22Rv1 (cell line): ENCODE data around the gene GASK1B.

Experiments used
- ZFX ChIP-seq: fragments of 450-650 bp; IDR thresholded peaks from 2 replicates; pipeline ENCODE4 v1.6.1; 2017; ENCODE audit warnings: antibody characterized with exemption, borderline replicate concordance
- TF ChIP-seq, protein P1 (sequence below): fragments of 450-650 bp; IDR thresholded peaks from 2 replicates; pipeline ENCODE4 v1.5.1; 2017; ENCODE audit warnings: mild to moderate bottlenecking

DNA sequence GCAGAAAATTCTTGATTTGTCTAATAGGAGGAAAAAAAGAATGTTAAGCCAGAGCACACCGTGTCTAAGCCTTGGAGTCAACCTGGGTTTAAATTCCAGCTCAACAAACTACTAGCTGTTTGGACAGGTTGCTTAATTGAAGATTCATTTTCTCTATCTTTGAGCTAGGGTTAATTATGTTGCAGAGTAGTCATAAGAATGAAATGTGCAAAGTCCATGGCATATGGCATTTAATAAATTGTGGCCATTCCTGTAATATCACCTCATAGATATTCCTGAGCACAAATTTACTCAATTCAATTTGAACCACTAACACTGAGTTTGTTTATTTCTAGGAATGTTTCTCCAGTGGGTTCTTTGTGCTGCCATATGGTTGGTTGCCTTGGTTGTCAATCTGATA is 42.0 kb upstream of the GASK1B start:
- TF ChIP-seq, protein P1, sequence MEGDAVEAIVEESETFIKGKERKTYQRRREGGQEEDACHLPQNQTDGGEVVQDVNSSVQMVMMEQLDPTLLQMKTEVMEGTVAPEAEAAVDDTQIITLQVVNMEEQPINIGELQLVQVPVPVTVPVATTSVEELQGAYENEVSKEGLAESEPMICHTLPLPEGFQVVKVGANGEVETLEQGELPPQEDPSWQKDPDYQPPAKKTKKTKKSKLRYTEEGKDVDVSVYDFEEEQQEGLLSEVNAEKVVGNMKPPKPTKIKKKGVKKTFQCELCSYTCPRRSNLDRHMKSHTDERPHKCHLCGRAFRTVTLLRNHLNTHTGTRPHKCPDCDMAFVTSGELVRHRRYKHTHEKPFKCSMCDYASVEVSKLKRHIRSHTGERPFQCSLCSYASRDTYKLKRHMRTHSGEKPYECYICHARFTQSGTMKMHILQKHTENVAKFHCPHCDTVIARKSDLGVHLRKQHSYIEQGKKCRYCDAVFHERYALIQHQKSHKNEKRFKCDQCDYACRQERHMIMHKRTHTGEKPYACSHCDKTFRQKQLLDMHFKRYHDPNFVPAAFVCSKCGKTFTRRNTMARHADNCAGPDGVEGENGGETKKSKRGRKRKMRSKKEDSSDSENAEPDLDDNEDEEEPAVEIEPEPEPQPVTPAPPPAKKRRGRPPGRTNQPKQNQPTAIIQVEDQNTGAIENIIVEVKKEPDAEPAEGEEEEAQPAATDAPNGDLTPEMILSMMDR = no peak
- no peak for TF ChIP-seq ZFX
